NCI-H446 treated with DMSO at 0.1 percent for 48 hours (cell line): Measurements from ENCODE around the gene CDH23.

ENCODE experiments used
- DNase-seq: peaks from one replicate; lab custom pipeline; 2025; lab: John Stamatoyannopoulos, UW

Gene CDH23

DNA sequence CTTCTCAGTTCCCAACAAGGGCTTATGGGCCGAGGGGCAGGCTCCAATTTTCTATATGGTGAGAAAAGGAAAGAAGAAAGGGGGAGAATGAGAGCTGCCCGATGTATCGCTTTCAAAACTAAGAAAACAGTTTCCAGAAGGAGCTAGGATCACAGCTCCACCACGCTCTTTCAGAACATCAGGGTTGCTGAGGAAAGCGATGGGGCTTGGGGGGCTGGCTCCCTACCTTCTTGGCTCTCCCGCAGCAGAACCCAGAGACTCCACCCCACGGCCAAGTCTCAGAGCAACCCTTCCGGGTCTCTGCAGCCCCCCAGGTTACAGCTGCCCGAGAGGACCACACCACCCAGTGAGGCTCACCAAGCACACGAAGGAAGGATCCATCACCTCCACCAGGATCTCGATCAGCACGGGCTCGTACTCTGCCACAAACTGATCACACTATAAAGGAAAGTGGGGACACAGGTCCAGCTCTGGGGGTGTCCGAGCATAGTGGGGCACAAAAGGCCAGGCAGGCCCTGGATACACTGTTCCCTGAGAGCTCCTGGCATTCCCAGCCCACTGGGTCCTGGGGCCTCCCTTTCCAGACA lies 422.0 kb downstream of the CDH23 start:
- no peak for DNase-seq

DNA sequence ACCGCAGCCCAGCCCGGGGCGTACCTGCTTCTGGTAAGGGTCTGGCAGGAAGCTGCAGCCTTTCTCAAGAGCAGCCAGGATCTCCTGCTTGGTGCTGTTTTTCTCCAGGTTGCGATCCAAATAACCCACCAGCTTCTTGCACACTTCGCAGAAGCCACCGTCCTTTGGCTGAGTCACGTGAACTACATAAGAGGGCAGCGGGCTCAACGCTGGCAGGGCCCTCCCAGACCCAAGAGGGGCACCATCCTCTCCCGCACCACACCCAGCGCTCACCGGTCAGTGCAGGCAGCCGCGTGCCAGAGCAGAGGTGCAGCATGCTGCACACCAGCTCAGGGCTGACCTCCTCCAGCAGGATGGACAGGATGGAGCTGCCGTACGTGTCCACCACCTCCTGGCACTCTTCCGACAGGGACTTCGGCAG lies 422.7 kb downstream of the CDH23 start:
- no peak for DNase-seq

DNA sequence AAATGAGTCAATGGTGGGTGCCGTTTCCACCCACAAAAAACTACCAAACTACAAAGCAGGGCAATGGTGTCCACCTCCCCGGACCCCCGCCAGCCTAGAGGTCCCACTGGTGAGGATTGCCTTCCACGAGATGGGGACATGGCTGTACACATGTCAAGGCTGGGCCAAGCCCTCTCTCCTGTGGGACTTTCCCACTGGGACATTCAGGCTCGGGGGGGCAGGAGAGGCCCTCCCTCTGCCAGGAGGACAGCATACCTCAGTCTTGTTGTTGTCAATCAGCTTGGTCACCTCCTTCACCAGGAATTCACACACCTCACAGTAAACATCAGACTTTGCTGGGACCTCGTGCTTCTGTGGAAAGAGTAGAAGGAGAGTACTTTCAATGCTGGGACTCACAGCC lies 423.3 kb downstream of the CDH23 start:
- DNase-seq = no peak

DNA sequence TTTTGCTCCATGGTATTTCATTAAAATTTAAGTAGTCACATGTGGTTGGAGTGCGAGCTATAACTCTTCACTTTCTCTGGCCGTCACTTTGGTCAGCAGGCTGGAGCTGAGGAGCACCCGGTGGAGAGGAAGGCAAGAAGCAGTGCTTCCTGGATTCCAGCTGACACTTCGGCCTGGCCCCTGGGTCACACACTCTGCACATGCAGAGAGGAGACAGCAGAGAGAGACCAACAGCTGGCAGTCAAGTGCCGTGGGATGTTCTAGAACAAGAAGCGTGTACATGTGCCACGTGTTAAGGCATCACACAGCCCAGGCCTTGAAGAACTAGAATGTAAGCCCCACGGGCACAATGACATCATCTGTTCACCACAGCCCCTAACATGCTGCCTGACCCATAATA lies 424.2 kb downstream of the CDH23 start:
- no peak for DNase-seq

DNA sequence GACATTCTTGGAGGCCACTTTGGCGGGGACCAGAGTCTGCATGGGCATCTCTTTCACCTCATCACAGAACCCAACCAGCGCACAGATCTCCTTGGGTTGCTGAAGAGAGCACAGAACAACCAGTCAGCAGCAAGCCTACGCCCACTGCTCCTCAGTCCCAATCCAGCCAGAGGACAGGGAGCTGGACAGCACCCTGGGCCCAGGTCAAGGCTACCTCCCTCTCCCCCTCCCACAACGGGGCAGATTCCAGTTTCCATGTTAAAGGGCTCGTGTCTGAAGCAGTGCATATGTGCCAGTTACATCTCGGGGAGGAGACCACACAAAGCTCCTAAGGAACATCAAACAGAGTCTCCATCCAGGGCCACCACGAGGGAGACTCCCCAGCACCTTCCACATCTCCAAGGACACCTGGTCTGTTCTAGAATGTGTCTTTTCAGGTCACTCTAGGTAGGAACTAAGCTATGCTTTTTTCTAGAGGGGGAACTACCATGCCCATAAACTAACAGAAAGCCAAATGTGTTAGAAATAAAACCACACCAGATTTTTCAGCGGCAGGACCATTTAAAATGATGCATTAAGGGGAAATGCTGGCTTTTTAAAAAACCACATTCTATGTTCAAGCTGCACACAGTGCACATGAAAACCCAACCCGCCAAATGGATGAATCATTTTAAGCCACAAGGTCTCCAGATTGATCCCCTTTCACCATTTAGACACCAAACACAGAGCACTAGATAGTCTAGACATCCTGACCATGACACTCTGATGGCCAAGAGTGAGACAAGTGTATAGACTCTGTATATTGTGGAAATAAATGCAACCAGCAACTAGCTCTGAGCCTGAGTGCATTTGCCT lies 425.4 kb downstream of the CDH23 start:
- no peak for DNase-seq

DNA sequence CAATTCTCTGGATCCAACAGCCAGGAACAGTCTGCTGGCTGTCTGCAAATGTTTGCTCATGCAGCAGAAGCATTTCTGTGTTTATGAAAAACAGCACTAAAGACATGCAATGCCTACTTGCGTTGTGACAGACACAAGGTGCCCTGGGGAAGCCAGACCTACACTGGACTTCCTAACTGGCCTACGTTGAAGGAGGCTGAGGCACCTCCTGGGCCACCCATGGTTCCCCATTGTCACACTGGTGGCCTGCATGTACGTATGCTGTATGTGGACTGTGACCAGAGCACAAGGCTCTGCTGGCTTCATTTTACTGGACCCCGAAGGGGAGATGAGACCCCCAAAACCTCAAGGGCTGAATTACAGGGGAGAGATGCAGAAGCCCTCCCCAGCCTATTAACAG lies 426.6 kb downstream of the CDH23 start:
- no peak for DNase-seq

DNA sequence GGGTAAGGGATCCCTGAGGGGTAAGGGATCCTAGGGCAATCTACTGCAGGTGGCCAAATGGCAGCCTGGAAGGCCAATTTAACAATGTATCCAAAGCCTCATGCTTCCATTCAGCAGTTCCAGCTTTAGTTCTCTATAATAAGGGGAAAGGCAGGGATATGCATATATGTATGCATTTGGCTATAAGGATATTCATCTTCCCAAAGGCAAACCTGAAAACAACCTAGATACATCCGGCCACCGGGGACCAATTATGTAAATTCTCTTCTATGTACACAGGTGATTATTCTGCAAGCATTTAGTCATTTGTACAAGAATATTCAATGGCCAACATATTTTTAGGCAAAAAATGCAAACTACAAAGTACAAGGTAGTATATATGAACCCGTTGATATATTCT lies 427.6 kb downstream of the CDH23 start:
- DNase-seq = no peak

DNA sequence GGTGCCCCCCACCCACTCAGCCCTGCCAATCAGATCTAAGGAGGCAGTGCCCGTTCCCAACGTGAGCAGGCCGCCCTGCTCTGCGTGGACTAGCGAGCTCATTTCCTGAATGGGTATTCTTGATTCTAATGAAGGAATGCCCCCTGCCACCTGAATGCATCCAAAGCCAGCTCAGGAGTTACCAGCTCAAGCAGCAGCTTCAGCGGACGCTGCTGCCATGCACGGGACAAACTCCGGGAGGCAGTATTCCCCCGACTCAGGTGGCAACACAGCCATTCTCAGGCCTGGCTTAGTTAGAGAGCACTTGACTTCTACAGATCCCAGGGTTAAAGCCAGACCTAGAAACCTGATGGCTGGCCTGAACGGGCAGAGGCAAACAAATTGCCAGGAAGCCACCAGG lies 428.5 kb downstream of the CDH23 start:
- no peak for DNase-seq

DNA sequence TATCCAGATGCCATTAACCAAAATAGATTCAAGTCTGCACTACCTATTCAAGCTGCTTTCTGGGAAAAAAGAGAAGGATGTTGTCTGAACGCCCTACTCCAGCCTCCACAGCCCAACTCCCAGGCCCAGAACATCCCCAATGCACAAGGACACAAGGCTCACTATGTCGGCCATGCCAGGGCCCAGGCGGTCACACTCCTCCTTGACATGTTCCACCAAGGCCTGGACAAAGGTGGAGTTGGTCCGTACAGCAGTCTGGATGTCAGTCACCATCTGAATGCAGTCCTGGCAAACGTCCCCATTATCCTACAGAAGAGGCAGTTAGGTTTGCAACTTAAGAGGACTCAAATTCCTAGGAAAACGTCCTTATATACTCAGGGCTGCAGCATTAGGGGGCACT lies 431.1 kb downstream of the CDH23 start:
- no peak for DNase-seq

DNA sequence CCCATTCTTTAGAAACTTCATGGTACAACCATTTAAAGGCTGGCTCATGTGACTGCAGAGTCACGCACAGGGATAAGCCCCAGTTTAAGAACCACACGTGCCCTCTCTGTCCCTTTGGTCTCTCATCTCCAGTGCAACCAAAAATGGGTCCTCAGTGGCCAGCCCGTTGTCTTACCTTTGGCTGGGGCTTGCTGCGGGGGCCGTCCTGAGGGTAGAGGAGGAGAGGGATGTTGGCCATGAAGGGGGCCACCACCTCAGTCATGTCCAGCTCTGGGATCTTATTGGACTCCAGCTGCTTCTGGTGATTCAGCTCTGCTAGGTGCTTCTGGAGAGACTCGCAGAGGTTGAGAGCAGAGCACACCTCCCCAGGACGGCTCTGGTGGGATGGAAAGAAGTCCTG lies 432.0 kb downstream of the CDH23 start:
- DNase-seq = no peak

DNA sequence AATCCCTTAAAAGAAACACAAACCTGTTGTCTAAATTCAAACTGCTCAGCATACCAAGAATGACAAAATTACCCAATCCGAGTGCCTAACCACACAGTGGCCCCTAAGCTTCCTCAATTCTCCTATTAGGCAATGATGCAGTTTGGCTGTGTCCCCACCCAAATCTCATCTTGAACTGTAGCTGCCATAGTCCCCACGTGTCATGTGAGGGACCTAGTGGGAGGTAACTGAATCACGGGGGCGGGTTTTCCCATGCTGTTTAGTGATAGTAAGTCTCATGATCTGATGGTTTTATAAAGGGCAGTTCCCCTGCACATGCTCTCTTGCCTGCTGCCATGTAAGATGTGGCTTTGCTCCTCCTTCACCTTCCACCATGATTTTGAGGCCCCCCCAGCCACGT lies 432.5 kb downstream of the CDH23 start:
- no peak for DNase-seq

DNA sequence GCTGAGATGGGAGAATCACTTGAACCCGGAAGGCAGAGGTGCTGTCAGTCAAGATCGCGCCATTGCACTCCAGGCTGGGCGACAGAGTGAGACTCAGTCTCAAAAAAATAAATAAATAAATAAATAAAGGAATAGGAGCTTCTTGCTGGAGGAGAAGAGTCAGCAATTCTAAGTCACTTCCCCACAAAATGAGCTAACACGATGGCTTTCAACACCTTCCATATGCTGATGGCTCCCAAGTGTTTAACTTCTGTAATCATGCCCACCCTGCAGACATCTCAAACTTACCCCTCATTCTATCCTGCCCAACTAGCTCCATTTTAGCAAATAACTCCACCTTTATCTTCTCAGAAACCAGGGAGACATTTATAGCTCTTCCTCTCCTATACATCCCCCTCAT lies 433.2 kb downstream of the CDH23 start:
- no peak for DNase-seq

DNA sequence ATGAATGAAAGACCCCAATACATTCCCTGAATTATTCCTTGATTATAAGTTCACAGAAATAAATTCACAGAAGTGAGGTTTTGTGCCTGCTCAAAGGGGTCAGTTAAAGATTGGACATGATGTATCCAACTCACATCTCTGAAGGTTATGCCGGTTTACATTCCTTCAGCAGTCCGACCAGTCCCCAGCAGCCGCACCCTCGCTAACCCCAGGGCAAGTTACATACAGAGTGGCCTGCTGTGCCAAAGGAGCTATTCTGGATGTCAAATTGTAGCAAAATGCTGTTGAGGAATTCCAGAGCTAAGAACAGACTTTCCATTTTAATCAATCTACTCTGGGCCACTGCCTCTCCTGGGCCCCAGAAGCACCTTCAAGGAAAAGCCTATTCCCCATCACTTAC lies 434.0 kb downstream of the CDH23 start:
- DNase-seq = no peak

DNA sequence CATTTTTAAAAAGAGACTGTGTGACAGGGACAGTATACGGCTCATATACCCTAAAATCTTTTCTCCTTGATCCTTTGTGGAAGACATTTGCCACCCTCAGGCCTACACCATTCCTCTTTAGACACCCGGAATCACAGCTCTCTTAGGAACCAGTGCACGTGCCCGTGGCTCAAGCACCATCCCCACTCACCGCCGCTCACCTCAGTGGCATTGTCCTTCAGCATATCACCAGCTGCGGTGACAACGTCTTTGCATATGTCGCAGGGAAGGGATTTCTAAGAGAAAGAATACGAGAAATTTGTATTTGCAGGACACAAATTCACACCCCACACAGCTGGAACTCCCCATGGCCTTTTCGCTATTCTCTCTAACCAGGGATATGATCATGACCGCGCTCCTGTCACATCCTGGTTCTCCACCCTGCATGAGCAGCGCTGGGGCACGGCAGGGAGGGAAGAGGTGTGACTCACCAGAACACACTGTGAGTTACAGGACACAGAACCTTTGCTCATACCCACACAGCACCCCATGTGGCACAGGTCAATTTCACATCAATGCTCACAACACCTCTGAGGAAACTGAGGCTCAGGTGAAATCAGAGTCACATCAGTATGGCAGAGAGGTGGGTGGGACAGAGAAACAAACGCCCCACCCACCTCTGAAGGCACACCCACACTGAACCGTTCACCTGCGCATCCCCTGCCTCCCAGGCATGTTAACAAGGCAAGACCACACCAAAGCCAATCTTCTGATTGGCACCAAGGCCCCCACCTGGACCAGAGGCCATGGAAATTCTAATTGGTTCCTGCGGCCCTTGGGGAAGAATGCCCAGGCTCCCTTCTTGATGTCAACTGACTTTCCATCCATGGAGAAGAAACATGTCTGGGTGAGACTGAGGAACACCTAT lies 435.2 kb downstream of the CDH23 start:
- DNase-seq = no peak

DNA sequence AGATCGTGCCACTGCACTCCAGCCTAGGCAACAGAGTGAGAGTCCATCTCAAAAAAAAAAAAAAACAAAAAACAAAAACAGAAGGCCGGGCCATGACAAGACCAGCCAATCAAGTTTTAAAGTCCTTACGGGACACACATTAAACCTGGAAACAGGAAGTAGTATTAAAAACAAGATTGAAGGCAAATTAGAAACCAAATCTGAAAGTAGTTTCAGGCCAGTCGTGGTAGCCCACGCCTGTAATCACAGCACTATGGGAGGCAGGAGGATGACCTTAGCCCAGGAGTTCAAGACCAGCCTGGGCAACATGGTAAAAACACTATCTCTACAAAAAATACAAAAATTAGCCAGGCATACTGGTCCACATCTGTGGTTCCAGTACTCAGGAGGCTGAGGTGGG lies 436.2 kb downstream of the CDH23 start:
- DNase-seq = no peak

DNA sequence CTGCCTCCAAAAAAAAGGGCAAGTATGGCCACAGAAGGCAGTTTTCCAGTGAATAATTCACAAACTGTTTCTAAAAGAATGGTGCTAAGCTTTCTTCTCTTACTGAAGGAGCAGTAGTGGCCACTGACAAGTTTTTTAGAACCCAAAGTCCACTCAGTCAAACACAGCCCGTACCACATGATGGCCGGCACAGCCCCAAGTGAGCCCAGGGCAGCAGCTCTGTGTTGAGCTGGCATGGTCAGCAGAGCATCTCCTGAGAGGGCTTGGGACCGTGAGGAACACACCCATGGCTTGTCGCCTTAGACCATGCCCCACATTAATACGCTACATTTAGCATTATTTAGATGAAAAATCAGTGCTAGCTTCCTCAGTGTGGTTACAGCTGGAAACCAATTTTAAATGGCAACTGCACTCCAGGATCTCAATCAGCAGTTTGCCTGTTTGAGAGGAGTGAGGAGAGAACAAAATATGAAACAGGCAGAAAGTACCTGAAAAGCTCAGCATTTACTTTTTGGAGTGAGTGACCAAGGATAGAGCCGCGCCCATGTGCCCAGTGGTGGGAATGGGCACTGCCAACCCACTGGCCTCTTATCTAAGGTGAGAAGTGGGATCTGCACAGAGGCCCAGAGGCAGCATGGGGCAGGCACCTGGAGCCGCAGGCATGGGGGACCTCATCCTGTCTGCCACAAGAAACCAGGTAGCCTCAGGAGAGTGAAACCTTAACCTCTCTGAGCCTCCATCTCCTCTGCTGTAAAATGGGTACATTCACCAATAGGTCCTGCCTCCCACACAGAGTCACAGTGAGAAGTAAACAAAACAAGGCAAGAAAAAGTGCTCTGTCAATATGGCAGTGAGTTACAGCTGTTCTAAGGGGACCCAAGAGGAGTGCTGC lies 437.0 kb downstream of the CDH23 start:
- DNase-seq = no peak

DNA sequence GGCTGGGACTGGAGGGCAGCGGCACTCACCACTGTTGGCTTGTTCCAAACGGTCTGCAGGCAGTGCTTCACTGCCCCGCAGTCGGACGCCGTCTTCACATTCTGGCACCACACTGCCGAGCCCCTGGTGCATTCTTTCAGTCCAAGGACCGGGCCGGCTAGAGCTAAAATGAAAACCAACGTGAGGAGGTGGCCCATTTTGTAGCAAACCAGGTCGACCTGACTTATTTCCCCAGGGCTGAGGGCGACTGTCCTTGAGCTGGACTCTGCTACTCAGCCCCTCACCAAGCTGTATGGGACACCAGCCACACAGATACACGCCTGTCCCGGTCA lies 437.6 kb downstream of the CDH23 start:
- DNase-seq = no peak

DNA sequence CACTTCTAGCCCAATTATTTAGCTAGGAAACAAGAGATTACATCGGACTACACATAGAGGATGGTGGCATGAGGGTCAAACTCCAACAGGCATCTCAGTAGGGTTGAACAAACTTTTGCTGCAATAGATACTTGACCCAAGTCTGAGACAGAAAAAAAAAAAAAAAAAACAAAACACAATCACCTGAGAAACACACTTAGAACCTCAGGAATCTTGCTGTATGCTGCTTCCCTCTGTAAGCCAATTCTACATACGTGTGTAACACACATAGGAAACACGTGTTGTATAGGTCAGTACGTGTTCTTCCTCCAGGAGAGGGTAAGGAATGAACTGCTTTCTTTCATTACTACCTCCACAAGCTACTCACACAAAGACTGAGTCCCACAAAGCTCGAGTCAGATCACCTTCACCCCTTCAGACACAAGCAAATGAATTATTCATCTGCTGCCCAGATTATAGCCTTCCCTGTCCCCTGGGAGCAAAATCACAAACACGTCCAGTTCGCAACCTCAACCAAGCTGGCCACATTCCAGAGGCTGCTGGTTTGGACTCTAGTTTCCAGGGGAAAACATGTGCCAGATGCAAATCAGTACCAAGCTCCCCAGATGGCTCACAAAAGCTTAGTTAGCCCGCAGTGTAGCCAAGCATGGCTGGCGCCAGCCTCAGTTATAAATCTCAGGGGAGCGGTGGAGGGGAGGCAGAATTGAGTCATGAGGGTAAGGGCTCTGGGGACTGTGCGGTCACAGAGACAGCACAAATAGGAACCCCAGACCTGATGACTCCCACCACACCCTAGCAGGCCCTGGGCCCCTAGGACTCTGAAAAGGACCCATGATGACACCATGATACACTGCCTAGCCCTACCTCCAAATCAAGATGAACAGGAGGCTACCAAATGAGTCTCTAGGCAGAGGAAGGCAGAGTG lies 439.2 kb downstream of the CDH23 start:
- peak; percentile 93 for DNase-seq

DNA sequence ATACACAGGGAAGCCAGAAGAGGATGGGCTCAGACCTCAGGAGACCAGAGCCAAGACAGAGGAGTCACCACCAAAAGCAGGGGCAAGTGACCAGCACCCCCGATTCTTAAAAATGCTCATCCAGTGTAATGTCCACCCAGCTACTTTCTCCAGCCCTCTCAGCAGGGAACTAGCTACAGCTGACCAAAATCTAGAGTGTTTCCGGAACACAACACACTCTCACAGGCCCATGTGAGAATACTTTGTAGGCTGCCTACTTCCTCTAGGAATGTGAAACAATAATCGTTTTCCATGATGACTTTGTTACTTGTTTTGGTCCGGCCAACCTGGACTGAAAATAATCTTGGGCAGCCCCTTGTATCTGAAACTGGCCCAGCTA lies 439.9 kb downstream of the CDH23 start:
- no peak for DNase-seq

DNA sequence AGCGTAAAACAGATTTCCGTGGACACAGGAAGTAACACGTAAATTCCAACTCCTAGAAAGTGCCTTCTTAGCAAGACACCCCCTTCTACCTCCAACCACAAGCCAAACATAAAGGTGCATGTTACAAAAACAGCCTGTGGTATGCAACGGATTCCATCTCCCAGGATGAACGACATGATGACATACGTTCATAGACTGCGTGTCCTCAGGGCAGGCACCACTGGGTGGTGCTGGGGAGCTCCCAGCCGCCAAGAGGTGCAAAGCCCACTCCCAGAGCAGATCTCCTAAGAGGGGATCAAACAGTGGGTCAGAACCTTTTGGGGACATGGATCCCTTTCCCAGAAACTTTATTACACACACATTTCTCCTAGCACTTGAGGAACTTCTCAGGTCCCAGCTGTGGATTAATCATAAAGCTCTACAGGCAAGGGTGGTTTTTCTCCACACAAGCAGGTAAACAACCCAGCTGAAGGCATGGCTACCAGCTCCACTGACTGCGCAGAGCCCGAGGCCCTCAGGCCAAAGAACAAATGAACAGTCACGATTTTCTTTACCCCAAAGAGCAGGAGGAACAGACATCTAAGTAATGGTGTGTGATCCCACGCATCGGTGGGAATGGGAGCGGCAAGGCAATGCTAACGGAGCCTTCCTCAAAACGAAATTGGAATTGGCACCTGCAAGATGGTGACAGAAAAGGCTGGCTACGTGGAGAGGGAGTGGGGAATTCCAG lies 440.5 kb downstream of the CDH23 start:
- no peak for DNase-seq
